ENCODE data around the gene INPP4A.

INPP4A gene

GRCh38 chr2:98637401-98638147 is 192.9 kb downstream of the INPP4A start:
- peak; percentile 71 for DNase-seq (ENCODE audit: low spot score)

- DNase-seq (ENCODE audit: low spot score): no peak
Observed at GRCh38 chr2:98643496-98644100, 198.9 kb downstream of the INPP4A start.

Data from activated CD4-positive, alpha-beta T cell treated with anti-CD3 and anti-CD28 coated beads, Interleukin-2, Interleukin-4, amounts not matched to agents 100 ng/mL and 50 ng/mL, durations not matched to agents 16 hours and 8 hours (primary cell).